Colon (tissue), 2 donors: ENCODE results near the gene NHLRC3.
"Not testable (repeated sequence)": the region's sequence is repeated elsewhere in the genome, so short reads cannot be mapped to it uniquely, and the experiment has no call there.

ENCODE experiments used
- FAIRE-seq: peaks from 2 replicates; lab custom pipeline; 2012; peaks lifted over from hg19 to GRCh38; lab: Jason Lieb, UNC
- donor health status: control.
- donor health status: control.

NHLRC3 gene

DNA sequence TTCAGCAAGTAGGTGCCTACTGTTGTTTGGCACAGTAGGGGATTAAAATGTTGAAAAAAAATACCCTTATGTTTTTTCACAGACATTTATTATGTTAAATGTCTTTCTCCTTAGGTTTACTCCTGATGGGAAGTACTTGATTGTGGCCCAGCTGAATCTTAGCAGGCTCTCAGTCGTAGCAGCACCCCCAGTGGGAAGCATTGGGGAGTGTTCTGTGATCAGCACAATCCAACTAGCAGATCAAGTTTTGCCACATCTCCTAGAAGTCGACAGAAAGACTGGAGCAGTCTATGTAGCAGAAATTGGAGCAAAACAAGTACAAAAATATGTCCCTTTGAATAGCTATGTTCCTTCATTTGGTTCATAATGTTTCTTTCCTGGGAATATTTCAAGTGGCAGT lies 9.3 kb downstream of the NHLRC3 start:
- FAIRE-seq: no peak

DNA sequence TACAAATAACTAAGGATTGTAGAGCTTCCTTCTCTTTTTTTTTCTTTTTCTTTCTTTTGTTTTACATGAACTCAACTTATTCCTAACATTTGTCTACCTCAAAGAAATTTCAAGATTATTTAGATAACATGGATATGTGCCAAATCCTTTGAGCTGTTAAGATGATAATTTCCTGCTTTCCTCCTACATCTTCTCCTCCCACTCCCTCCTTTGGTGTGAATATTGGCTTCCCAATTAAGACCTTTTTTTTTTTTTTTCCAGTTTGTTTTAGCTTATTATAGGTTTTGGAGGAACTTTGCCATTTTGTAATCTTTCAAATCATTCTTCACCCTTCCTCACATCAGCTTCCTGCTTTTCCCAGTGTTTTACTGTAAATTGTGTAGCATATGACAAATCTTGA lies 10.6 kb downstream of the NHLRC3 start:
- FAIRE-seq: no peak

DNA sequence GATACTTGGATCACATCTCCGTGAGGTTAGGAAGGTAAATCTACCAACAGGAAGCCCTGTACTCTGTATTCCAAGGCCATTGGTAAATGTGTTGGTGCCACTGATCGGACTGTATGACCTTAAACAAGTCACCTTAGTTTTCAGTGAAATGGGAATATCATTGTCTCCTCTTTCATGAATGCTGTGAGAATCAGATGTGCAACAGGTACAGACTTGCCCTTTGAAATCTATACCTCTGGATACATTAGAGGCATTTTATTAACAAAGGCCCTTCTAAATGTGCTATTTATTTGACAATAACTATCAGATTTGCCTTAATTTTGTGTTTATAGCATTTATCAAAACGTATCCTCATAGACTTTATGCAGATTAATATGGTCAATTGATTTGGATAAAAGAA lies 11.0 kb downstream of the NHLRC3 start:
- FAIRE-seq: no peak

DNA sequence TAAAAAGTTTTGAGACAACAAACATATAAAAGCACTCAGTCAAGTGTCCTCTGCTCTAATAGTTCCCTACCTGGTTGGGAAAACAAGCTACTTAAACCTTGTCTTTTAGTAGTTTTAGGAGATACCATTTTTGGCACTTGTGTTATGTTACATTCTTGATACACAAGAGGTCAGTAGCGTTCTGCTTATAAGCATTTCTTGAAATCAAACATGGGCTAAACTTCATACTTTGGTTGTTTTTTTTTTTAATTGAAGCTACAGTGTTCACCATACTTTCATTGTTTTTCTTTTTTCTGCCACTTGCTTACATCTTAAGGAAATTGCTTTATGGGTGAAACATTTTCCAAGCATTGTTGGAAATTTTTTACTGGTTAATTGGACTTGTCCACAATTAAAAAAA lies 12.9 kb downstream of the NHLRC3 start:
- FAIRE-seq: peak; percentile 61

DNA sequence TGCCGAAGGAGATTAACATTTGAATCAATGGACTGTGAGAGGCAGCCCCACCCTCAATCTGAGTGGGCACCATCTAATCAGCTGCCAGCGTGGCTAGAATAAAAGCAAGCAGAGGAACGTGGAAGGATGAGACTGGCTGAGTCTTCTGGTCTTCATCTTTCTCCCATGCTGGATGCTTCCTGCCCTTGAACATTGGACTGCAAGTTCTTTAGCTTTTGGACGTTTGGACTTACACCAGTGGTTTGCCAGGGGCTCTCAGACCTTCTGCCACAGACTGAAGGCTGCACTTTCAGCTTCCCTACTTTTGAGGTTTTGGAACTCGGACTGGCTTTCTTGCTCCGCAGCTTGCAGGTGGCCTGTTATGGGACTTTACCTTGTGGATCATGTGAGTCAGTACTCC lies 14.7 kb downstream of the NHLRC3 start:
- no peak for FAIRE-seq

DNA sequence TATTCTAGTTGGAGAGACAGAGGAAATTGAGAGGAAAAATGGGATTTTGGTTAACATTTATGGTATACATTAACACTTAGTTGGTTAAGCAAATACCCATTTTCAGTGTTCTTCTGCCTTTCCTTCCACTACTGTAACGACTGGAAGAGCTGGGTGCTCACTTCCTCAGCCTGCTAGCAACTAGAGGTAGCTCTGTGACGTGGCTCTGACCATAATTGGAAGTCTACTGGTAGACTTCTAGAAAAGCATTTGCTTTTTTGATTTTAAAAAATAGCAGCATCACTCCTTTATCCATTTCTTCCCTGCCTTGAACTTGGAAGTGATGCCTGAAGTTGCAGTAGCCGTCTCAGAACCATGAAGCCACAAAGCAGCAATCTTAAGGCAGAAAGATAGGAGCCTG lies 15.9 kb downstream of the NHLRC3 start:
- FAIRE-seq: no peak

DNA sequence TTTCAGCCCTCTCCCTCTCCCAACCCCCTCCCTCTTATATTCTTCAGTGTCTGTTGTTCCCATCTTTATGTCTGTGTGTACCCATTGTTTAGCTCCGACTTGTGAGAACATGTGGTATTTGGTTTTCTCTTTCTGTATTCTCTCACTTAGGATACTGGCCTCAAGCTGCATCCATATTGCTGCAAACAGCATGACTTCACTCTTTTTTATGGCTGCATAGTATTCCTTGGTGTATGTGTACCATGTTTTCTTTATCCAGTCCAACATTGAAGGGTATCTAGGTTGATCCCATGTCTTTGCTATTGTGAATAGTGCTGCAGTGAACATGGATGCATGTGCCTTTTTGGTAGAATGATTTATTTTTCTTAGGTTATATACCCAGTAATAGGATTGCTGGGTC lies 17.8 kb downstream of the NHLRC3 start:
- FAIRE-seq: no peak

DNA sequence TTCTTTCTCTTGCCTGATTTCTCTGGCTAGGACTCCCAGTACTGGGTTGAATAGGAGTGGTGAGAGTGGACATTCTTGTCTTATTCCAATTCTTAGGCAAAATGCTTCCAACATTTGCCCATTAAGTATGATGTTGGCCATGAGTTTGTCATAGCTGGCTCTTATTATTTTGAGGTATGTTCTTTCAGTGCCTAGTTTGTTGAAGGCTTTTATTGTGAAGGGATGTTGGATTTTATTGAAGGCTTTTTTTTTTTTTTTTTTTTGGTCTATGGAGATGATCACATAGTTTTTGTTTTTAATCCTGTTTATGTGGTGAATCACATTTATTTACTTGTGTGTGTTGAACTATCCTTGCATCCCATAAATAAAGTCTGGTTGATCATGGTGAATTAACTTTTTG lies 19.8 kb downstream of the NHLRC3 start:
- FAIRE-seq: no peak

DNA sequence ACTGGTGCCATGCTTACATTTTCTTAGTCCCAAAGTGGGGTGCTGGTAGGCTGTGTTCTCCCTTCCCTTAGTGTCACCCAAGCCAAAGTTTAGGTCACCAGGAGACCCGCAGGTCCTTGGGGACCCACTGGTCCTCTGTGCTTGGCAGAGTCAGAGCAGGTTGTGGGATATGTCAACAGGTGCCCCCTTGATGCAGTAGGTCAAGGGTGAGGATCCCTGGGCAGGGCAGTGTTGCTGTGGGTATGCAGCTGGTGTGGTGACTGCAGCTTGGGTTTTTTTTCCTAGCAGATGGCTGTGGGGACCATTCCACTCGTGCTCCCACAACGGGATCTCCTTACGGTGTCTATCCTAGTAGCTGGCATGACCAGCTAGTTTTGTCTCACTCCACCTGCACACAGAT lies 23.7 kb downstream of the NHLRC3 start:
- FAIRE-seq: no peak

DNA sequence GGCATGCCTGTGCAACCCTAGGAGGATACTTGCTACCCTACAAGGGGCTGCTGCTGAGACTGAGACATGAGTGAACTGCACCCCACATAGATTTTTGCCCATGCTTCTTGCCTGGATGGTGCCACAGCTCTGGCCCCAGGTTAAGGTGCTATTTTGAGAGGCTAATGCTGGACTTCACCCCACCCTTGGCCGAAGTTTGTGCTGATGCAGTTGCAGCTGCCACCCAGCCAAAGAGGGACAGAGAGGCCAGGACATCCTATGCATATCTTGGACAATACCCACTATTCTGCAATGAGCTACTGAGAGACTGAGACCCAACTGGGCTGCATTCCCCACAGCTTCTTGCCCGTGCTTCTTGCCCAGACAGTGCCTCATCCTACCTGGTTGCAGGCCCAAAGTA lies 34.6 kb downstream of the NHLRC3 start:
- FAIRE-seq: no peak

DNA sequence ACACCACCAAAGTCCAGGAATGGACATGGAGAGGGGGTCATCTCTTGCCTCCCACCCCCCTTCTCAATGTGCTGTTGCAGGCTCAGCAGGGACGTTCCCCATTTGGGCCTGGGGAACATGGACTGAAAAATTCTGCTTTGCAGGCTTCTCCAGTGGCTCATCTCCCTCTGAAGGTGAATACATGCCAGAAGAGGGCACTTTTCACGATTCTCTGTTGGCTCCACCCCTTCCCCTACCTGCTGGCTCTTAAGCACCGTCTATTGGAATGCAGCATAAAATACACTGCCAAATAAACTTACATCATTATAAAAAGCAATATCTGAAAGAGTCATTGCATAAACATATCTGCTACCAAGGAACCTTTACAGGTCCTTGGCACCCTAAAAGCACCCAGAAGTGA lies 35.7 kb downstream of the NHLRC3 start:
- FAIRE-seq: no peak

DNA sequence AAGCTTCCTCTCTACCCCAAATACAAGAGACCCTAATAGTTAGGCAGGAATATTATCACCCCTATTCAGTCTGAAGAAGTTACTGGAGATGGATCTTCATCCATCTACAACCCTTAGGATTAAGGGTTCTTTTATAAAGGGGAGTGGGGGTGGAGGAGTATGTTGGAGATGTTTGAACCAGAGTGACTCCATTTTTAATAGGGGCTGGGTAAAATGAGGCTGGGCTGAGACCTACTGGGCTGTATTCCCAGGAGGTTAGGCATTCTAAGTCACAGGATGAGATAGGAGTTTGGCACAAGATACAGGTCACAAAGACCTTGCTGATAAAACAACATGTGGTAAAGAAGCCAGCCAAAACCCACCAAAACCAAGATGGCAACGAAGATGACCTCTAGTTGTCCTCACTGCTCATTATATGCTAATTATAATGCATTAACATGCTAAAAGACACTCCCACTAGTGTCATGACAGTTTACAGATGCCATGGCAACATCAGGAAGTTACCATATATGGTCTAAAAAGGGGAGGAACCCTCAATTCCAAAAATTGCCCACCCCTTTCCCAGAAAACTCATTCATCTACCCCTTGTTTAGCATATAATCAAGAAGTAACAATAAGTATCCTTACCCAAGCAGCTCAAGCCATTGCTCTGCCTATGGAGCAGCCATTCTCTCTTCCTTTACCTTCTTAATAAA lies 48.1 kb downstream of the NHLRC3 start:
- not testable (repeated sequence) for FAIRE-seq

DNA sequence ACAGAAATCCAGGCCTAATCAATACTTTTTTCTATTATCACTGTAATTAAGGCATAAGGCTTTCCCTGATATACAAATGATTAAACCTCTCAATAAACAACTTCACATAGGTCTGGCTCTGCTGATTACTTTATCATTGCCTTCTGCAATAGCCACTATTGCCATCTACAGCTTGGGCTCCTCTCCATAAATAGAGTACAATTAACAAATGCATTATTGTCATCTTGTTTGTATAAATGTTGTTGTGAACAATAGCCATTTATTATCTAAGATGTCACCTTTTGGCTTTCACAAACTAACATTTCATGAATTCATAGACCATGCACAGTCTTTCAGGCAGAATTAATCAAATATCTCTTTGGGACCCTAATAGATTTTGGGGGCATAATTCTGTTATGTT lies 53.3 kb downstream of the NHLRC3 start:
- FAIRE-seq: no peak

DNA sequence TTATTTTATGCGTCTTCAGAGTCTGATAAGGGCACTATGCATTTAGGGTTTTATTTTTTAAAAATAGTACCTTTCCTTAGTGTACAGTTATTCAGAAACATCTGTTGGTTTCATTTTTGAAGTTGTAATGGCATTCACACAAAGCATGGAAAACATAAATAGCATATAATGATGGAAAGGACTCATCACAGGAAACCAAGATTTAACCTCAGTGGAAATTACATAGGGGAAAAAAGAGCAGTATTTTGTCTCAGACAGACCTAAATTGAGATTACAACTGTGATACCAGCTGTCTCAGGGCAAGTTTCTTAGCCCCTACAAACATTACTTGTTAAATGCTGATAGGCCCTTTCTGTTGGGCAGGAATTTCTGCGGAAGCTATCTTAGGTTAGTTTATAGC lies 57.2 kb downstream of the NHLRC3 start:
- no peak for FAIRE-seq

DNA sequence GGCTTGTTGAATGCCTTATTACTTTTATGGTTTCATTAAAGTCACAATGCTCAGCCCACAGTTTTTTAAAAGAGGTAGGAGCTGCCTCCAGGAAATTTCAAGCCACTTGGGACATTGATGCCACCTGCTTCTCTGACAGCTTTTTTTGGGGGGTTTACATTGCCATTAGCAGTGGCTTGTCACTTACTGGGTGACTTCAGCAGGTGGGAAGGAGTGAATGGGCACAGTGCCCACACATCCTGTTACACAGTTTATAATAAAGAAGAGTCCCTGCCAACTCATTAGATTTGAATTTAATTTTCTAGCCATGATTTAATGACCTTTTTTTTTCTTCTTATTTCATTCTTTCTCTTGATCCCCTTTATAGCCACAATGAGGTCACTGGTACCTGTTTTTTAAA lies 61.0 kb downstream of the NHLRC3 start:
- FAIRE-seq: no peak
